Endothelial cell of umbilical vein (primary cell): ENCODE data around the gene ADTRP. TPM values are rescaled to one million over a fixed set of nuclear protein-coding genes. Genes with fewer than 3 reads are reported as not detected.

Experiments used
- BruUV-seq: library from RNA; stranded (reverse); fragments of 400-500 nt; replicated peaks from 2 replicates; lab custom pipeline; 2021; lab: Mats Ljungman, UMichigan
- CTCF ChIA-PET: fragments of 300-600, 350-600 bp; sonication (Branson Sonifier 250); formaldehyde crosslinking; loops from one replicate; lab custom pipeline; 2021; ENCODE audit warnings: antibody characterized with exemption, inconsistent platforms; lab: Charles Lee
- POLR2A ChIA-PET: fragments of 300-600, 350-600 bp; sonication (Branson Sonifier 250); formaldehyde crosslinking; loops from one replicate; lab custom pipeline; 2021; ENCODE audit warnings: antibody characterized with exemption, inconsistent platforms; lab: Charles Lee
- DNase-seq: peaks from one replicate; pipeline ENCODE4 v3.0.0-alpha.2; 2011; ENCODE audit warnings: low read depth, low spot score
- FAIRE-seq: peaks from 2 replicates; lab custom pipeline; 2011; peaks lifted over from hg19 to GRCh38; lab: Jason Lieb, UNC
- H2AFZ ChIP-seq: 2 replicates; pipeline ENCODE4 v1.6.0; 2012; ENCODE audit warnings: low read depth, low read length, control low read depth, inconsistent platforms
- H3K27ac ChIP-seq: 2 replicates; pipeline ENCODE4 v1.5.1; 2011; ENCODE audit warnings: low read depth, mild to moderate bottlenecking, control low read depth, low read length, moderate library complexity; ENCODE audit not compliant: insufficient read depth
- H3K27me3 ChIP-seq, 2 experiments: 2 replicates each; pipeline versions ENCODE4 v1.6.0 to v1.6.1; 2011; ENCODE audit warnings: low read length in 2 of 2, mixed read lengths in 1 of 2; ENCODE audit not compliant: control insufficient read depth in 2 of 2, insufficient read depth in 2 of 2
- H3K36me3 ChIP-seq, 2 experiments: 2 replicates in 1 of 2; 3 replicates in 1 of 2; pipeline ENCODE4 v1.5.1; 2011; ENCODE audit warnings: low read length in 2 of 2, mild to moderate bottlenecking in 1 of 2, moderate library complexity in 1 of 2; ENCODE audit not compliant: control insufficient read depth in 2 of 2, insufficient read depth in 2 of 2; ENCODE audit errors: extremely low read depth in 1 of 2
- H3K4me1 ChIP-seq: 3 replicates; pipeline ENCODE4 v1.5.1; 2011; ENCODE audit warnings: mild to moderate bottlenecking, low read length; ENCODE audit not compliant: control insufficient read depth, insufficient read depth; ENCODE audit errors: extremely low read depth
- H3K4me2 ChIP-seq: 2 replicates; pipeline ENCODE4 v1.6.1; 2011; ENCODE audit warnings: low read length, control low read depth, mixed read lengths; ENCODE audit not compliant: insufficient read depth
- H3K4me3 ChIP-seq, 3 experiments: fragments of 200-600 bp in 1 of 3; sonication (generic), shearing (Covaris generic) in 1 of 3; replicated peaks in 1 of 3; 2 replicates each; pipeline ENCODE4 v1.5.1; 2011 to 2016; ENCODE audit warnings: control low read depth in 3 of 3, low read length in 3 of 3, mild to moderate bottlenecking in 2 of 3, inconsistent platforms in 1 of 3, low read depth in 1 of 3, moderate library complexity in 1 of 3; ENCODE audit not compliant: insufficient read depth in 1 of 3
- H3K79me2 ChIP-seq: 2 replicates; pipeline ENCODE4 v1.6.0; 2012; ENCODE audit warnings: low read length, inconsistent platforms; ENCODE audit not compliant: control insufficient read depth, insufficient read depth
- H3K9ac ChIP-seq: replicated peaks from 2 replicates; pipeline ENCODE3; 2011; ENCODE audit warnings: low read length, control low read depth; ENCODE audit not compliant: insufficient read depth; ENCODE audit errors: extremely low read depth
- H3K9me1 ChIP-seq: replicated peaks from 3 replicates; pipeline ENCODE4 v1.6.0; 2011; ENCODE audit warnings: mild to moderate bottlenecking, low read length; ENCODE audit not compliant: control insufficient read depth, insufficient read depth; ENCODE audit errors: extremely low read depth
- H3K9me3 ChIP-seq: replicated peaks from 2 replicates; pipeline ENCODE4 v1.5.1; 2012; ENCODE audit warnings: low read length, inconsistent platforms; ENCODE audit not compliant: control insufficient read depth, insufficient read depth
- H4K20me1 ChIP-seq: replicated peaks from 2 replicates; pipeline ENCODE3; 2011; ENCODE audit warnings: mild to moderate bottlenecking, low read length; ENCODE audit not compliant: control insufficient read depth, insufficient read depth; ENCODE audit errors: extremely low read depth
- CTCF ChIP-seq, 2 donors: IDR thresholded peaks; 1 replicate in 1 of 2; 2 replicates in 1 of 2; pipeline ENCODE4 v1.5.1; 2011; ENCODE audit warnings: low read length in 2 of 2, mild to moderate bottlenecking in 2 of 2, moderate library complexity in 2 of 2, control low read depth in 1 of 2, inconsistent platforms in 1 of 2, low read depth in 1 of 2; ENCODE audit not compliant: insufficient read depth in 1 of 2; ENCODE audit errors: extremely low read depth in 1 of 2
- EZH2 ChIP-seq: IDR thresholded peaks from 2 replicates; pipeline ENCODE4 v1.6.1; 2012; ENCODE audit warnings: borderline replicate concordance, low read depth, mild to moderate bottlenecking, moderate library complexity, low read length, inconsistent platforms; ENCODE audit not compliant: severe bottlenecking
- FOS ChIP-seq: IDR thresholded peaks from 2 replicates; pipeline ENCODE4 v1.6.1; 2011; ENCODE audit warnings: mild to moderate bottlenecking, low read length, moderate library complexity, borderline replicate concordance; ENCODE audit not compliant: insufficient read depth
- GATA2 ChIP-seq: IDR thresholded peaks from 2 replicates; pipeline ENCODE4 v1.7.0; 2011; ENCODE audit warnings: low read depth, mild to moderate bottlenecking, moderate library complexity, mixed read lengths, low read length; ENCODE audit not compliant: insufficient read length, insufficient read depth
- JUN ChIP-seq: IDR thresholded peaks from 2 replicates; pipeline ENCODE4 v1.6.1; 2011; ENCODE audit warnings: borderline replicate concordance, low read depth; ENCODE audit not compliant: insufficient read length, insufficient read depth
- MAX ChIP-seq: IDR thresholded peaks from 2 replicates; pipeline ENCODE4 v1.6.1; 2011; ENCODE audit not compliant: insufficient read depth, insufficient read length
- MYC ChIP-seq: IDR thresholded peaks from one replicate; pipeline ENCODE4 v1.6.1; 2011; ENCODE audit warnings: mild to moderate bottlenecking, low read depth, low read length
- POLR2A ChIP-seq: IDR thresholded peaks from 2 replicates; pipeline ENCODE4 v1.6.1; 2012; ENCODE audit warnings: low read depth, mild to moderate bottlenecking, control low read depth, low read length
- POLR2AphosphoS5 ChIP-seq: IDR thresholded peaks from 2 replicates; pipeline ENCODE4 v1.6.1; 2012; ENCODE audit warnings: low read depth, mild to moderate bottlenecking, control low read depth, low read length, moderate library complexity; ENCODE audit not compliant: insufficient read depth
- dilution Hi-C: fragments of 300-500 bp; cut with MboI; formaldehyde crosslinking; loops from one replicate; pipeline ENCODE4 v1.15.0; 2019; ENCODE audit warnings: low sequenced_read_pairs; ENCODE audit not compliant: extremely low pct_ligation_motif_present
- intact Hi-C: fragments of 100-400 bp; cut with micrococcal nuclease; formaldehyde crosslinking; loops from one replicate; pipeline ENCODE4 v1.10.0; 2022
- polyA plus RNA-seq, 4 experiments: library from polyadenylated mRNA; depleted of rRNA in 3 of 4; stranded (reverse) in 3 of 4; unstranded in 1 of 4; fragments of >200 nt; gene quantifications; 2 replicates each; pipeline versions ENCODE4 v1.2.1 to v1.2.3, GENCODE V29; 2011 to 2012; ENCODE audit warnings: missing spikeins in 1 of 4
- total RNA-seq: library from RNA; stranded (reverse); gene quantifications from 2 replicates; pipeline ENCODE4 v1.2.3, GENCODE V29; 2021

The ADTRP gene
- total and polyA plus RNA-seq, 2 donors (not counting 3 experiments of a cell fraction or from before 2014, with no cell fraction given): 3.3 to 4.4 TPM

GRCh38 chr6:11806561-11807317, 28.1 kb upstream of the ADTRP start:
- DNase-seq: no peak
- Histone ChIP-seq H3K36me3 (no peaks in the 10 kb centered on the region), H3K9me3 (no peaks in the 10 kb centered on the region), H2AFZ (no peak overlapping the region), H3K4me3 (no peak overlapping the region), H3K27ac (no peak overlapping the region), H3K9me1 (no peaks in the 10 kb centered on the region), H3K4me2 (no peak overlapping the region), H4K20me1 (no peaks in the 10 kb centered on the region), H3K79me2 (no peaks in the 10 kb centered on the region), H3K27me3 (no peaks in the 10 kb centered on the region), H3K4me1 (no peaks in the 10 kb centered on the region), H3K9ac (no peak overlapping the region)
- POLR2A ChIA-PET: no interaction called here
- CTCF ChIA-PET: no interaction called here
- dilution Hi-C loops: no loop called here
- no TSS peak for BruUV-seq
- TF ChIP-seq MAX (no peak), POLR2AphosphoS5 (no peak), EZH2 (no peak), POLR2A (no peak), JUN (no peak), CTCF (IDR thresholded peaks at IDR 0.05; ENCODE audit: extremely low read depth in 1 of 2, insufficient read depth in 1 of 2, low read depth in 1 of 2, low read length in 2 of 2) (no peak), MYC (no peak), FOS (no peak), GATA2 (no peak)
- intact Hi-C loops: no loop called here
- no peak for FAIRE-seq
